ENCODE data around the gene REPS2. TPM values are rescaled to one million over a fixed set of nuclear protein-coding genes. Genes with fewer than 3 reads are reported as not detected.

REPS2 gene
- total and polyA plus RNA-seq, 9 of the 15 experiments (the other 6 are each of a cell fraction or from before 2014, with no cell fraction given), result 0.01 to 0.07 (median 0.01) TPM; not detected in 3

DNA sequence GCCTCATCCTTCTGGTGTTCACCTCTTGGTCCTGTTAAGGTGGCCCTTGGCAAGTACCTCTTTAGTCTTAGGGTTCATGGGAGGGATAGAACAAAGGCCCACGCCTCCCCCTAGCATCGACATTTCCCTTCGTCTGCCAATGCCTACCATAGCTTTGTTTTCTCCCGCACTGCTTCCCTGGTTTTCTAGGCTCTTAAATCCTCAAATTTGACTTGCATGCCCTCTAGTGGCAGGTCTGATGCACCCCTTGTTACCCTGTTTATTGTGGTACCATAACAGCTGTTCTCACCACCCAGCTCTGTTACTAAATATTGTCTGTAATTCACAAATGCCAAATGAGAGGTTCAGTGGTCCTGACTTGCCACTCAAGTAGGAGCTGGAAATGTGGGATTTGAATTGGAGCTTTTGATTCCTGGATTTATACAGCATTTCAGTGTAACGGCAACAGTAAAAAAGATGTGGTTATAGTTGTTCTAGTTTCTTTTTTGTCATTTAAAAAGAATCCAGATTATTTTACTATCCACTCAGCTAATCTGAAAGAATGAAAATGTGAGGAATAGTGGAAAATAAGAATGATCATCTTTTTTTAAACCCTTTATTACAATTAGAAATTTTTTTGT lies 100.1 kb downstream of the REPS2 start (continued):
- TF ChIP-seq, protein P1, sequence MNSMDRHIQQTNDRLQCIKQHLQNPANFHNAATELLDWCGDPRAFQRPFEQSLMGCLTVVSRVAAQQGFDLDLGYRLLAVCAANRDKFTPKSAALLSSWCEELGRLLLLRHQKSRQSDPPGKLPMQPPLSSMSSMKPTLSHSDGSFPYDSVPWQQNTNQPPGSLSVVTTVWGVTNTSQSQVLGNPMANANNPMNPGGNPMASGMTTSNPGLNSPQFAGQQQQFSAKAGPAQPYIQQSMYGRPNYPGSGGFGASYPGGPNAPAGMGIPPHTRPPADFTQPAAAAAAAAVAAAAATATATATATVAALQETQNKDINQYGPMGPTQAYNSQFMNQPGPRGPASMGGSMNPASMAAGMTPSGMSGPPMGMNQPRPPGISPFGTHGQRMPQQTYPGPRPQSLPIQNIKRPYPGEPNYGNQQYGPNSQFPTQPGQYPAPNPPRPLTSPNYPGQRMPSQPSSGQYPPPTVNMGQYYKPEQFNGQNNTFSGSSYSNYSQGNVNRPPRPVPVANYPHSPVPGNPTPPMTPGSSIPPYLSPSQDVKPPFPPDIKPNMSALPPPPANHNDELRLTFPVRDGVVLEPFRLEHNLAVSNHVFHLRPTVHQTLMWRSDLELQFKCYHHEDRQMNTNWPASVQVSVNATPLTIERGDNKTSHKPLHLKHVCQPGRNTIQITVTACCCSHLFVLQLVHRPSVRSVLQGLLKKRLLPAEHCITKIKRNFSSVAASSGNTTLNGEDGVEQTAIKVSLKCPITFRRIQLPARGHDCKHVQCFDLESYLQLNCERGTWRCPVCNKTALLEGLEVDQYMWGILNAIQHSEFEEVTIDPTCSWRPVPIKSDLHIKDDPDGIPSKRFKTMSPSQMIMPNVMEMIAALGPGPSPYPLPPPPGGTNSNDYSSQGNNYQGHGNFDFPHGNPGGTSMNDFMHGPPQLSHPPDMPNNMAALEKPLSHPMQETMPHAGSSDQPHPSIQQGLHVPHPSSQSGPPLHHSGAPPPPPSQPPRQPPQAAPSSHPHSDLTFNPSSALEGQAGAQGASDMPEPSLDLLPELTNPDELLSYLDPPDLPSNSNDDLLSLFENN (IDR thresholded peaks at IDR 0.05; ENCODE audit: low read depth in 2 of 2, low read length in 2 of 2), result no peak
- no peak for TF ChIP-seq ARID2 (IDR thresholded peaks at IDR 0.05)
- no peak for TF ChIP-seq EHMT2 (IDR thresholded peaks at IDR 0.05)
- TF ChIP-seq KLF6 (CRISPR knock-in tag; IDR thresholded peaks at IDR 0.05; ENCODE audit: borderline replicate concordance), result no peak
- TF ChIP-seq, protein P2, sequence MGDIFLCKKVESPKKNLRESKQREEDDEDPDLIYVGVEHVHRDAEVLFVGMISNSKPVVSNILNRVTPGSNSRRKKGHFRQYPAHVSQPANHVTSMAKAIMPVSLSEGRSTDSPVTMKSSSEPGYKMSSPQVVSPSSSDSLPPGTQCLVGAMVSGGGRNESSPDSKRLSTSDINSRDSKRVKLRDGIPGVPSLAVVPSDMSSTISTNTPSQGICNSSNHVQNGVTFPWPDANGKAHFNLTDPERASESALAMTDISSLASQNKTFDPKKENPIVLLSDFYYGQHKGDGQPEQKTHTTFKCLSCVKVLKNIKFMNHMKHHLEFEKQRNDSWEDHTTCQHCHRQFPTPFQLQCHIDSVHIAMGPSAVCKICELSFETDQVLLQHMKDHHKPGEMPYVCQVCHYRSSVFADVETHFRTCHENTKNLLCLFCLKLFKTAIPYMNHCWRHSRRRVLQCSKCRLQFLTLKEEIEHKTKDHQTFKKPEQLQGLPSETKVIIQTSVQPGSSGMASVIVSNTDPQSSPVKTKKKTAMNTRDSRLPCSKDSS (IDR thresholded peaks at IDR 0.05; ENCODE audit: low read depth, partially characterized antibody), result no peak
- TF ChIP-seq NONO (IDR thresholded peaks at IDR 0.05; ENCODE audit: low read depth in 2 of 2, low read length in 1 of 2), result no peak
- TF ChIP-seq, protein P3, sequence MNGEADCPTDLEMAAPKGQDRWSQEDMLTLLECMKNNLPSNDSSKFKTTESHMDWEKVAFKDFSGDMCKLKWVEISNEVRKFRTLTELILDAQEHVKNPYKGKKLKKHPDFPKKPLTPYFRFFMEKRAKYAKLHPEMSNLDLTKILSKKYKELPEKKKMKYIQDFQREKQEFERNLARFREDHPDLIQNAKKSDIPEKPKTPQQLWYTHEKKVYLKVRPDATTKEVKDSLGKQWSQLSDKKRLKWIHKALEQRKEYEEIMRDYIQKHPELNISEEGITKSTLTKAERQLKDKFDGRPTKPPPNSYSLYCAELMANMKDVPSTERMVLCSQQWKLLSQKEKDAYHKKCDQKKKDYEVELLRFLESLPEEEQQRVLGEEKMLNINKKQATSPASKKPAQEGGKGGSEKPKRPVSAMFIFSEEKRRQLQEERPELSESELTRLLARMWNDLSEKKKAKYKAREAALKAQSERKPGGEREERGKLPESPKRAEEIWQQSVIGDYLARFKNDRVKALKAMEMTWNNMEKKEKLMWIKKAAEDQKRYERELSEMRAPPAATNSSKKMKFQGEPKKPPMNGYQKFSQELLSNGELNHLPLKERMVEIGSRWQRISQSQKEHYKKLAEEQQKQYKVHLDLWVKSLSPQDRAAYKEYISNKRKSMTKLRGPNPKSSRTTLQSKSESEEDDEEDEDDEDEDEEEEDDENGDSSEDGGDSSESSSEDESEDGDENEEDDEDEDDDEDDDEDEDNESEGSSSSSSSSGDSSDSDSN (IDR thresholded peaks at IDR 0.05; ENCODE audit: borderline replicate concordance in 1 of 2, low read depth in 2 of 2, low read length in 2 of 2), result no peak
- TF ChIP-seq MTF1 (CRISPR knock-in tag; IDR thresholded peaks at IDR 0.05; ENCODE audit: borderline replicate concordance), result no peak
